OCI-LY1 (cell line): ENCODE results near the gene TPRX2.

Experiments used
- H2AFZ ChIP-seq: fragments of 200-600 bp; sonication (generic), shearing (Covaris generic); 2 replicates; pipeline ENCODE4 v1.6.0; 2014; ENCODE audit warnings: antibody characterized with exemption, mild to moderate bottlenecking, low read length
- H3F3A ChIP-seq: fragments of 200-600 bp; sonication (generic), shearing (Covaris generic); 2 replicates; pipeline ENCODE4 v1.6.0; 2014; ENCODE audit warnings: mild to moderate bottlenecking, antibody characterized with exemption, low read length, moderate library complexity; ENCODE audit not compliant: insufficient read depth
- H3K27ac ChIP-seq: fragments of 200-600 bp; sonication (generic); 2 replicates; pipeline ENCODE4 v1.5.1; 2014; ENCODE audit warnings: low read length, mixed run types, mild to moderate bottlenecking, low read depth; ENCODE audit not compliant: poor library complexity, severe bottlenecking
- H3K27me3 ChIP-seq: fragments of 200-600 bp; sonication (generic); 2 replicates; pipeline ENCODE4 v1.6.0; 2014; ENCODE audit warnings: antibody characterized with exemption, mild to moderate bottlenecking, low read length, moderate library complexity; ENCODE audit not compliant: insufficient read depth
- H3K36me3 ChIP-seq: fragments of 200-600 bp; sonication (generic); 2 replicates; pipeline ENCODE4 v1.6.1; 2014; ENCODE audit warnings: mild to moderate bottlenecking, antibody characterized with exemption, low read length, moderate library complexity, mixed read lengths; ENCODE audit not compliant: insufficient read depth
- H3K4me1 ChIP-seq: fragments of 200-600 bp; sonication (generic); 2 replicates; pipeline ENCODE4 v1.5.1; 2014; ENCODE audit warnings: mild to moderate bottlenecking, low read length, moderate library complexity; ENCODE audit not compliant: insufficient read depth, severe bottlenecking
- H3K4me2 ChIP-seq: fragments of 200-600 bp; sonication (generic), shearing (Covaris generic); 2 replicates; pipeline ENCODE4 v1.6.1; 2014; ENCODE audit warnings: low read length
- H3K4me3 ChIP-seq: fragments of 200-600 bp; sonication (generic); 2 replicates; pipeline ENCODE4 v1.5.1; 2014; ENCODE audit warnings: low read length, low read depth, mild to moderate bottlenecking, mixed read lengths; ENCODE audit not compliant: poor library complexity, severe bottlenecking
- H3K79me2 ChIP-seq: fragments of 200-600 bp; shearing (Covaris generic); 2 replicates; pipeline ENCODE4 v1.6.1; 2016; ENCODE audit warnings: mixed run types, low read length, mixed read lengths; ENCODE audit not compliant: insufficient read depth
- H3K9ac ChIP-seq: fragments of 200-600 bp; sonication (generic), shearing (Covaris generic); 2 replicates; pipeline ENCODE4 v1.6.1; 2014; ENCODE audit warnings: mild to moderate bottlenecking, low read length, mixed read lengths
- H3K9me2 ChIP-seq: fragments of 200-600 bp; sonication (generic), shearing (Covaris generic); 2 replicates; pipeline ENCODE4 v1.6.1; 2014; ENCODE audit warnings: low read depth, mild to moderate bottlenecking, low read length, mixed read lengths
- H3K9me3 ChIP-seq: fragments of 200-600 bp; shearing (Covaris generic); 2 replicates; pipeline ENCODE4 v1.6.1; 2014; ENCODE audit warnings: low read length, mixed read lengths
- H4K20me1 ChIP-seq: fragments of 200-600 bp; sonication (generic), shearing (Covaris generic); 2 replicates; pipeline ENCODE4 v1.6.0; 2016; ENCODE audit warnings: mild to moderate bottlenecking, low read length; ENCODE audit not compliant: insufficient read depth
- CTCF ChIP-seq: fragments of 200-600 bp; sonication (generic), shearing (Covaris generic); IDR thresholded peaks from 2 replicates; pipeline ENCODE4 v1.5.1; 2017; ENCODE audit warnings: mild to moderate bottlenecking, antibody characterized with exemption, low read length, moderate library complexity, mixed read lengths
- EZH2 ChIP-seq: fragments of 200-600 bp; sonication (generic), shearing (Covaris generic); IDR thresholded peaks from 2 replicates; pipeline ENCODE4 v1.8.0; 2017; ENCODE audit warnings: borderline replicate concordance, mixed run types, mild to moderate bottlenecking, antibody characterized with exemption, low read length, moderate library complexity, mixed read lengths

TPRX2 gene

GRCh38 chr19:47836038-47836437 lies 23.0 kb upstream of the TPRX2 start:
- H3K9me2 ChIP-seq, result no peaks in the 10 kb centered on the region
- no peaks in the 10 kb centered on the region for H4K20me1 ChIP-seq
- H3K4me1 ChIP-seq, result no peaks in the 10 kb centered on the region
- TF ChIP-seq CTCF (no peak), EZH2 (no peak)
- H3K4me2 ChIP-seq, result no peak overlapping the region
- H3F3A ChIP-seq, result no peaks in the 10 kb centered on the region
- no peaks in the 10 kb centered on the region for H3K36me3 ChIP-seq
- H3K9me3 ChIP-seq, result no peaks in the 10 kb centered on the region
- no peaks in the 10 kb centered on the region for H3K27me3 ChIP-seq
- H2AFZ ChIP-seq, result no peak overlapping the region
- H3K79me2 ChIP-seq, result no peaks in the 10 kb centered on the region
- H3K27ac ChIP-seq, result no peak overlapping the region
- no peak overlapping the region for H3K9ac ChIP-seq
- H3K4me3 ChIP-seq, result no peak overlapping the region

- Histone ChIP-seq H3K4me2 (no peak overlapping the region), H2AFZ (no peak overlapping the region), H3K9me2 (no peaks in the 10 kb centered on the region), H3K27ac (no peak overlapping the region), H4K20me1 (no peaks in the 10 kb centered on the region), H3K36me3 (no peaks in the 10 kb centered on the region), H3K79me2 (no peaks in the 10 kb centered on the region), H3K9me3 (no peaks in the 10 kb centered on the region), H3K27me3 (no peaks in the 10 kb centered on the region; the same call in 1 of the 2 replicates), H3K9ac (no peak overlapping the region), H3K4me3 (no peak overlapping the region), H3F3A (no peaks in the 10 kb centered on the region), H3K4me1 (no peaks in the 10 kb centered on the region)
- TF ChIP-seq EZH2 (no peak), CTCF (no peak)
Measured at GRCh38 chr19:47839411-47839810, 19.6 kb upstream of the TPRX2 start.

GRCh38 chr19:47839913-47840312 lies 19.1 kb upstream of the TPRX2 start:
- Histone ChIP-seq H3K9ac (no peak overlapping the region), H4K20me1 (no peaks in the 10 kb centered on the region), H3K4me3 (no peak overlapping the region), H3F3A (no peaks in the 10 kb centered on the region), H3K27ac (no peak overlapping the region), H3K4me2 (no peak overlapping the region), H3K9me3 (no peaks in the 10 kb centered on the region), H3K27me3 (no peaks in the 10 kb centered on the region; the same call in 1 of the 2 replicates), H3K4me1 (no peaks in the 10 kb centered on the region), H3K9me2 (no peaks in the 10 kb centered on the region), H3K79me2 (no peaks in the 10 kb centered on the region), H3K36me3 (no peaks in the 10 kb centered on the region), H2AFZ (no peak overlapping the region)
- TF ChIP-seq EZH2, result no peak
- TF ChIP-seq CTCF, result no peak
